ENCODE measurements around the gene EI24.

EI24 gene

DNA sequence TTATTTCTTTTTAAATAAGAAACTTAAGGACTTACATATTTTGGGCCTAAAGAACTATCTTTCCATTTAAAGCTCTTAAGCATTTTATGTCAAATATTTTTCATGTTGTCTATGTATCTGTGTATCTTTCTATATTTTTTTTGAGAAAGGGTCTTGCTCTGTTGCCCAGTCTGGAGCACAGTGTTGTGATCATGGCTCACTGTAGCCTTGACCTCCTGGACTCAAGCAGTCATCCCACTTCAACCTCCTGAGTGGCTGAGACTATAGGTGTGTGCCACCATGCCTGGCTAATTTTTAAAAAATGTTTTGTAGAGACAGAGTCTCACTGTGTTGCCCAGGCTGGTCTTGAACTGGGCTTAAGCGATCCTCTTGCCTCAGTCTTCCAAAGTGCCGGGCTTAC lies 31.4 kb downstream of the EI24 start:
- Histone ChIP-seq H3K27ac (replicated peaks) (no peak overlapping the region), H3K4me3 (replicated peaks; ENCODE audit: insufficient read depth, low read length) (no peak overlapping the region), H3K27me3 (ENCODE audit: insufficient read depth, poor library complexity, severe bottlenecking) (no peaks in the 10 kb centered on the region)
- no peak for DNase-seq (ENCODE audit: low read depth in 1 of 2, low spot score in 1 of 2)
- TF ChIP-seq, protein P1, sequence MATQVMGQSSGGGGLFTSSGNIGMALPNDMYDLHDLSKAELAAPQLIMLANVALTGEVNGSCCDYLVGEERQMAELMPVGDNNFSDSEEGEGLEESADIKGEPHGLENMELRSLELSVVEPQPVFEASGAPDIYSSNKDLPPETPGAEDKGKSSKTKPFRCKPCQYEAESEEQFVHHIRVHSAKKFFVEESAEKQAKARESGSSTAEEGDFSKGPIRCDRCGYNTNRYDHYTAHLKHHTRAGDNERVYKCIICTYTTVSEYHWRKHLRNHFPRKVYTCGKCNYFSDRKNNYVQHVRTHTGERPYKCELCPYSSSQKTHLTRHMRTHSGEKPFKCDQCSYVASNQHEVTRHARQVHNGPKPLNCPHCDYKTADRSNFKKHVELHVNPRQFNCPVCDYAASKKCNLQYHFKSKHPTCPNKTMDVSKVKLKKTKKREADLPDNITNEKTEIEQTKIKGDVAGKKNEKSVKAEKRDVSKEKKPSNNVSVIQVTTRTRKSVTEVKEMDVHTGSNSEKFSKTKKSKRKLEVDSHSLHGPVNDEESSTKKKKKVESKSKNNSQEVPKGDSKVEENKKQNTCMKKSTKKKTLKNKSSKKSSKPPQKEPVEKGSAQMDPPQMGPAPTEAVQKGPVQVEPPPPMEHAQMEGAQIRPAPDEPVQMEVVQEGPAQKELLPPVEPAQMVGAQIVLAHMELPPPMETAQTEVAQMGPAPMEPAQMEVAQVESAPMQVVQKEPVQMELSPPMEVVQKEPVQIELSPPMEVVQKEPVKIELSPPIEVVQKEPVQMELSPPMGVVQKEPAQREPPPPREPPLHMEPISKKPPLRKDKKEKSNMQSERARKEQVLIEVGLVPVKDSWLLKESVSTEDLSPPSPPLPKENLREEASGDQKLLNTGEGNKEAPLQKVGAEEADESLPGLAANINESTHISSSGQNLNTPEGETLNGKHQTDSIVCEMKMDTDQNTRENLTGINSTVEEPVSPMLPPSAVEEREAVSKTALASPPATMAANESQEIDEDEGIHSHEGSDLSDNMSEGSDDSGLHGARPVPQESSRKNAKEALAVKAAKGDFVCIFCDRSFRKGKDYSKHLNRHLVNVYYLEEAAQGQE (IDR thresholded peaks at IDR 0.05; ENCODE audit: insufficient replicate concordance, low read depth), result no peak
- TF ChIP-seq SPI1 (IDR thresholded peaks at IDR 0.05; ENCODE audit: borderline replicate concordance, low read depth) (no peak), POLR2AphosphoS5 (IDR thresholded peaks at IDR 0.05; ENCODE audit: low read depth) (no peak), GABPA (IDR thresholded peaks at IDR 0.05; ENCODE audit: low read depth) (no peak)
- TF ChIP-seq, protein P2, sequence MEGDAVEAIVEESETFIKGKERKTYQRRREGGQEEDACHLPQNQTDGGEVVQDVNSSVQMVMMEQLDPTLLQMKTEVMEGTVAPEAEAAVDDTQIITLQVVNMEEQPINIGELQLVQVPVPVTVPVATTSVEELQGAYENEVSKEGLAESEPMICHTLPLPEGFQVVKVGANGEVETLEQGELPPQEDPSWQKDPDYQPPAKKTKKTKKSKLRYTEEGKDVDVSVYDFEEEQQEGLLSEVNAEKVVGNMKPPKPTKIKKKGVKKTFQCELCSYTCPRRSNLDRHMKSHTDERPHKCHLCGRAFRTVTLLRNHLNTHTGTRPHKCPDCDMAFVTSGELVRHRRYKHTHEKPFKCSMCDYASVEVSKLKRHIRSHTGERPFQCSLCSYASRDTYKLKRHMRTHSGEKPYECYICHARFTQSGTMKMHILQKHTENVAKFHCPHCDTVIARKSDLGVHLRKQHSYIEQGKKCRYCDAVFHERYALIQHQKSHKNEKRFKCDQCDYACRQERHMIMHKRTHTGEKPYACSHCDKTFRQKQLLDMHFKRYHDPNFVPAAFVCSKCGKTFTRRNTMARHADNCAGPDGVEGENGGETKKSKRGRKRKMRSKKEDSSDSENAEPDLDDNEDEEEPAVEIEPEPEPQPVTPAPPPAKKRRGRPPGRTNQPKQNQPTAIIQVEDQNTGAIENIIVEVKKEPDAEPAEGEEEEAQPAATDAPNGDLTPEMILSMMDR (IDR thresholded peaks at IDR 0.05; ENCODE audit: insufficient read depth, low read length), result no peak

DNA sequence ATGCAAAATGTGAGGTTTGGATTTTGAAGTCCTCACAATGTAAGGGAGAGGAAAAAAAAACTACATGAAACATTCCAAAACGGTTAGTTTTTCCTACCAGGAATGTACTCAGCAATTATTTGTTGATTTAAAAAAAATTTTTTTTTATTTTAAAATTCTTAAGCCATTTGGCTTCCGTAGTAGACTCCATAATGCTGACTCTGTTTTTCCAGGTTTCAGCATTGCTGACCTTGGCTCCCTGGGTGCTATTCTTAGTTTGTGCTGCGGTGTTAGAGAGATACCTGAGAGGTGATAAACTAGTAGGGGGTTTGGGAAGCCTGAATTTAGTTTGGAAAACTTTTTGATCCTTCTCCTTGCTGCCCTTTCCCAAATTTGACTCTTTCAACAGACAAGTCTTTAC lies 33.9 kb downstream of the EI24 start:
- TF ChIP-seq, protein P1 (IDR thresholded peaks at IDR 0.05; ENCODE audit: insufficient replicate concordance, low read depth), result no peak
- no peak for TF ChIP-seq SPI1 (IDR thresholded peaks at IDR 0.05; ENCODE audit: borderline replicate concordance, low read depth)
- TF ChIP-seq POLR2AphosphoS5 (IDR thresholded peaks at IDR 0.05; ENCODE audit: low read depth), result no peak
- TF ChIP-seq, protein P2 (IDR thresholded peaks at IDR 0.05; ENCODE audit: insufficient read depth, low read length), result no peak
- TF ChIP-seq GABPA (IDR thresholded peaks at IDR 0.05; ENCODE audit: low read depth), result no peak
- DNase-seq (ENCODE audit: low read depth in 1 of 2, low spot score in 1 of 2), result no peak
- Histone ChIP-seq H3K4me3 (replicated peaks; ENCODE audit: insufficient read depth, low read length) (no peak overlapping the region), H3K27ac (replicated peaks) (no peak overlapping the region), H3K27me3 (ENCODE audit: insufficient read depth, poor library complexity, severe bottlenecking) (no peaks in the 10 kb centered on the region)

DNA sequence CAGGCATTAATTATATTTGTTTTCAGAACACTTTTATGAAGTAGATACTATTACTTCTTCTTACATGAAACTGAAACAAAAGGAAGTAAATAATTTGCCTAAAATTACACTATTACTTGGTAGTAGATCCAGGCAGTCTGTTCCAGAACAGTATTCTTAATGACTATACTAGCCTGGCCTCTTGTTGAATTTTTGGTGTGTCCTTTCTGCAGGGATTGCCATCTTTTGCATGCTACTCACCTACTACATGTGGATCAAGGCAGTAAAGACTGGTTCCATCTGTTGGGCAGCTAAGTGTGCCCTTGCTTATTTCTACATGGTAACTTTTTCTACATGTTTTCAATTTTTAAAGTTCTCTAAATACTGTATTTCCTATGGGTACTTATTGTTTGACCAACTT lies 36.1 kb downstream of the EI24 start:
- DNase-seq (ENCODE audit: low read depth in 1 of 2, low spot score in 1 of 2), result no peak

More for the DNA sequence above, 36.1 kb downstream of the EI24 start:
- TF ChIP-seq, protein P1 (IDR thresholded peaks at IDR 0.05; ENCODE audit: insufficient replicate concordance, low read depth), result no peak
- TF ChIP-seq SPI1 (IDR thresholded peaks at IDR 0.05; ENCODE audit: borderline replicate concordance, low read depth) (no peak), GABPA (IDR thresholded peaks at IDR 0.05; ENCODE audit: low read depth) (no peak), POLR2AphosphoS5 (IDR thresholded peaks at IDR 0.05; ENCODE audit: low read depth) (no peak)
- TF ChIP-seq, protein P2 (IDR thresholded peaks at IDR 0.05; ENCODE audit: insufficient read depth, low read length), result no peak
- Histone ChIP-seq H3K27me3 (ENCODE audit: insufficient read depth, poor library complexity, severe bottlenecking) (no peaks in the 10 kb centered on the region), H3K27ac (replicated peaks) (no peak overlapping the region), H3K4me3 (replicated peaks; ENCODE audit: insufficient read depth, low read length) (no peak overlapping the region)

Data from HL-60 (cell line).